Measurements from ENCODE around the gene NME9. TPM values are rescaled to one million over a fixed set of nuclear protein-coding genes. Genes with fewer than 3 reads are reported as not detected.

Gene NME9
- total RNA-seq, 4 donors from 2014 or later, result 0.66 TPM; not detected in 3

DNA sequence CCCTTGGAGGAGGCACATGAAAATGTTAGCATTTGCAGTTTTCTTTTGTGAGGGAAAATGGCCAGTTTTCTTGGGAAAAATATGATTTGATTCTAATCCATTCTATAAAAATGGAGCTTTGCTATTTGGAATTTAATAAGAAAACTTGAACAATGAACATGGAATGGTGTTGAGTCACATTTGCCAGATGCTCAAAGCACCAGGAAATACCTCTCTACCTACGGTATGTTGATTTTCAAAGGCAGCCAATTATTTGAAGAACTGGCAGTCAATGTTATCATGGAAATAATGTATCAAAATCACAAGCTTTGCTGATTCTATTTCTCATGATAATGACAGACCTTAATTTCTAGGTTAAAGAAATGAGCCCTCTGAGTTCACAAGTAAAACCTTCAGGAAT, 14.9 kb downstream of the NME9 start:
- TF ChIP-seq, protein P1, sequence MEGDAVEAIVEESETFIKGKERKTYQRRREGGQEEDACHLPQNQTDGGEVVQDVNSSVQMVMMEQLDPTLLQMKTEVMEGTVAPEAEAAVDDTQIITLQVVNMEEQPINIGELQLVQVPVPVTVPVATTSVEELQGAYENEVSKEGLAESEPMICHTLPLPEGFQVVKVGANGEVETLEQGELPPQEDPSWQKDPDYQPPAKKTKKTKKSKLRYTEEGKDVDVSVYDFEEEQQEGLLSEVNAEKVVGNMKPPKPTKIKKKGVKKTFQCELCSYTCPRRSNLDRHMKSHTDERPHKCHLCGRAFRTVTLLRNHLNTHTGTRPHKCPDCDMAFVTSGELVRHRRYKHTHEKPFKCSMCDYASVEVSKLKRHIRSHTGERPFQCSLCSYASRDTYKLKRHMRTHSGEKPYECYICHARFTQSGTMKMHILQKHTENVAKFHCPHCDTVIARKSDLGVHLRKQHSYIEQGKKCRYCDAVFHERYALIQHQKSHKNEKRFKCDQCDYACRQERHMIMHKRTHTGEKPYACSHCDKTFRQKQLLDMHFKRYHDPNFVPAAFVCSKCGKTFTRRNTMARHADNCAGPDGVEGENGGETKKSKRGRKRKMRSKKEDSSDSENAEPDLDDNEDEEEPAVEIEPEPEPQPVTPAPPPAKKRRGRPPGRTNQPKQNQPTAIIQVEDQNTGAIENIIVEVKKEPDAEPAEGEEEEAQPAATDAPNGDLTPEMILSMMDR (IDR thresholded peaks at IDR 0.05; ENCODE audit: low read depth), result no peak

DNA sequence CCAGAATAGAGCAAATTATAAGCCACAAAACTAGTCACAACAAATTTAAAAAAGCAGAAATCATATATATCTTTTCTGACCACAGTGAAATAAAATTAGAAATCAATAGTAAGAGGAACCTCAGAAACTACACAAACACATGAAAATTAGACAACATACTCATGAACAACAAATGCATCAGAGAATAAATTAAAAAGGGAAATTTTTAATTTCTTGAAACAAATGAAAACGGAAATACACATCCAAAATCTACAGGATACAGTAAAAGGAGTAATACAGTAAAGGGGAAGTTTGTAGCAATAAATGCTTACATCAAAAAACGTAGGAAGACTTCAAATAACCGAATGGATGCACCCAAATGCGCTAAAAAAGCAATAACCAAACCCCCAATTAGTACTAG, 19.2 kb downstream of the NME9 start:
- TF ChIP-seq, protein P1 (IDR thresholded peaks at IDR 0.05; ENCODE audit: low read depth), result no peak

DNA sequence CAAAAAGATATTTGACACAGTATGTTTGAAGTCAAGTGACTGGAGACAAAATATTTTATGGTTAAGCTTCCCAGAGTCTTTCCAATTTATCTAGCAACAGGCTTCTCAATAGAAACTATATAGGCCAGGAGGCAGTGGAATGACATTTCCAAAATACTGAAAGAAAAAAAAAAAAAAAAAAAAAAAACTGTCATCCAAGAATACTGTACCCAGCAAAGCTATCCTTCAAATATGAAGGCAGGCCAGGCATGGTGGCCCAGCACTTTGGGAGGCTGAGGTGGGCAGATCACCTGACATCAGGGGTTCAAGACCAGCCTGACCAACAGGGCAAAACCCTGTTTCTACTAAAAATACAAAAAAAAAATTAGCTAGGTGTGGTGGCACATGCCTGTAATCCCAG, 20.9 kb downstream of the NME9 start:
- TF ChIP-seq, protein P1 (IDR thresholded peaks at IDR 0.05; ENCODE audit: low read depth), result no peak

DNA sequence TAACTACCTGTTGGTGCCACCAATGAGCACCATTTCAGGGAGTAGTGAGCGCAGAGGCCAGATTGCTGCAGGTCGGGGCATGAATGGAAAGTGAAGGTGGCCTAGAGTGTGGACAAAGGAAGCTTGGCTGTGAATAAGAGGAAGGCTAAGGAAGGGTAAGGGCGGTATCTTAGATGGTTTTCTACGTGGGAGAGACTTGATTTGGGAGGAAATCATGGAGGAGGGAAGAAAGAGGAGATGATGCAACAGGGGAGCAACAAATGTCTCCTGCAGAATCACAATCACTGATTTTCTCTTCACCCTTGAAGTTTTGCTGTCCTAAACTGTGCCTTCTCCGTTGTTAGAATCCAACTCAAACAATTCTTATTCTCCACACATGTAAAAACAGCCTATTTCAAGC, 21.8 kb downstream of the NME9 start:
- TF ChIP-seq, protein P1 (IDR thresholded peaks at IDR 0.05; ENCODE audit: low read depth), result no peak

DNA sequence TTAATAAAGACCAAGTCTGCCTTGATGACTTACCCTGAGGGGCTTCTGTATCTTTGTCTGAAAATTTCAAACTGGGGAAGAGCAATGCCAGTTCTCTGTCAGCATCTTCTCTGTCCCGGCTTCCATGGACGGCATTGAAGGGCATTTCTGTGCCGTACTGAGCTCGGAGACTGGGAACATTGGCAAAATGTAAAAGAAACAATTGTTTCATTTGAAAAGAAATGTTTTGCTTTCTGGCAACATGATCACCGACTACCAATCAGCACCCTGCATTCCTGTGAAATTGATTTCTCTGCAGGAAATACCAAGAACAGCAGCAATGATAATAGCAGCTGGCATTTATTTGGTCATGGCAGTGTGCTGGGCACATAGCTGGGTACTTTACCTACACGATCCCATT, 26.2 kb downstream of the NME9 start:
- TF ChIP-seq, protein P1 (IDR thresholded peaks at IDR 0.05; ENCODE audit: low read depth), result no peak

DNA sequence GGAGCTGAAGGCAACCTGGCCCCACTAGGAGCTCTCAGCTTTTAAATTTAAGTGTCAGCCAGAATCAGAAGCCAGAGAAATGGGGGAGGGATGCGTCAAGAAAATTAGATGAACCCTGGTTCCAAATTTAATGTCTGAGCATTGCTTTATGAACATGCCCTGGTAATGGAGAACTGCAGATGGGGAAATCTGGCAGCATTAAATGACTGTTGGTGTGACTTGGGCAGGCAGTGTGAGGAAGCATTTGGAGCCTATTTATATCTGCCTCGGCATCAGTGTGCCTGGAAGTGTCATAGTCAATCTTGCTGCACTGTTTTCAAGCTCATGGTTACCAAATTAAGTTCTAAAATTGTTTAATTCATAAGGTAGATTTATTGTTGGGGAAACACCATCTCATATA, 29.0 kb downstream of the NME9 start:
- TF ChIP-seq, protein P1 (IDR thresholded peaks at IDR 0.05; ENCODE audit: low read depth), result no peak

DNA sequence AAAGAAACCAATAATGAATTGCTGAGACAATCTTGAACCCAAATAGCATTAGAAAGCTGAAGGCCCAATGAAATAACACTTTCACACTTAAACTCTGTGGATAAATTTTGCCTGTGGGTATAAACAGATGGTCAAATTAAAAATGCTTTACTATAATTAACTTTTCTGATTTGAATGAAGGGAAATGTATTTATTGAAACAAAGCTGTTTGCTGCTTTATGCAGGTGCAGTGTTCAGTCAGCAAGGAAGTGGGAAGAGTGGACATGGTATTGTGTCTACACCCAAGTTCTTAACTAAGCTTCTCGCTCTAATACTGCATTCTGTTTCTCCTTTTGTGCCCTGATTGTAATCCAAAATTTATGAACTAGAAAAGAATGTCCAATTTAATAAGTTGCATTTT, 31.8 kb downstream of the NME9 start:
- TF ChIP-seq, protein P1 (IDR thresholded peaks at IDR 0.05; ENCODE audit: low read depth), result no peak
